ENCODE results near the gene REXO5. TPM values are rescaled to one million over a fixed set of nuclear protein-coding genes. Genes with fewer than 3 reads are reported as not detected.

The REXO5 gene
- total RNA-seq, 4 donors from 2014 or later: 2.2 to 6.9 (median 3.7) TPM

DNA sequence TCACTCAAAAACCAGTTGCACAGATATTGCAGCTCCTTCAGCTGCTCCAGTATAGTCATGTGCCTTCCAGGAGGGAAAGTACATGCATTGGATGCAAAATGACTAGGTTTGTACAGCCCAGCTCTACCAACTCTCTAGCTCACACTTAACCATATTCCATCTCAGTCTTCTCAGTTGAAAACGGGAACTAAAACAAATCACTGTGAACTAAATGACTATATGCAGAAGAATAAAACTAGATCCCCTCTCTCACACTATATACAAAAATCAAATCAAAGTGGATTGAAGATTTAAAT, 69.0 kb downstream of the REXO5 start:
- Histone ChIP-seq H3K27ac (no peak overlapping the region), H3K36me3 (no peaks in the 10 kb centered on the region), H3K4me1 (peaks cover 21 to 88% (median 43%) of the 10 kb centered on the region in 3 donors), H3K9me3 (no peaks in the 10 kb centered on the region), H3K27me3 (no peaks in the 10 kb centered on the region), H3K4me3 (no peak overlapping the region)
- TF ChIP-seq CTCF (IDR thresholded peaks at IDR 0.05): no peak
- TF ChIP-seq EP300 (IDR thresholded peaks at IDR 0.05): no peak
- no peak for TF ChIP-seq POLR2A (IDR thresholded peaks at IDR 0.05)
- TF ChIP-seq POLR2AphosphoS5 (IDR thresholded peaks at IDR 0.05): no peak
- ATAC-seq: no peak
- WGBS, 2 donors (ENCODE audit: low coverage in 1 of 2): 80 to 83% methylated on average over 1 of the region's 1 CpG

DNA sequence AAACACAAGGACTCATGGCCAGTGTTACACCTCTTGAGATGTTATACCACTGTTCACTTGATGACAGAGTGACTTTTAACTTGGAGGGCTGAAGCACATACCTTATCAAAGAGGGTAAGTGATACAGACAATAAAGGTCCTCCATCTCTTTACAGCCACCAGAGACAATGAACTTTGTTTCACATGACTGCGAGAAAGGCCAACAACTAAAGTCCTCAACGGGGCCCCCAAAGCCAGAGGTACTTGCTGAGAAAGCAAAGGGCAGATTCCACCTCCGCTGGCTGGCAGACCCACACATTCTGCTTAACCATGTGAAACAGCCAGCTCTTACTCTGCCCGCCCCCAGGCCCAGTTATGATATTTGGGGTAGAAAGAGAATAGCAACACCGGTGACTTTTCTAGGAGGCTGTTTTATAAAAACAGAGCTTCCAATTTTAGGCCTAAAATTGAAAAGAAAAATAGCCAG, 72.4 kb downstream of the REXO5 start:
- TF ChIP-seq POLR2AphosphoS5 (IDR thresholded peaks at IDR 0.05) (no peak), CTCF (IDR thresholded peaks at IDR 0.05) (no peak), EP300 (IDR thresholded peaks at IDR 0.05) (no peak), POLR2A (IDR thresholded peaks at IDR 0.05) (no peak)

DNA sequence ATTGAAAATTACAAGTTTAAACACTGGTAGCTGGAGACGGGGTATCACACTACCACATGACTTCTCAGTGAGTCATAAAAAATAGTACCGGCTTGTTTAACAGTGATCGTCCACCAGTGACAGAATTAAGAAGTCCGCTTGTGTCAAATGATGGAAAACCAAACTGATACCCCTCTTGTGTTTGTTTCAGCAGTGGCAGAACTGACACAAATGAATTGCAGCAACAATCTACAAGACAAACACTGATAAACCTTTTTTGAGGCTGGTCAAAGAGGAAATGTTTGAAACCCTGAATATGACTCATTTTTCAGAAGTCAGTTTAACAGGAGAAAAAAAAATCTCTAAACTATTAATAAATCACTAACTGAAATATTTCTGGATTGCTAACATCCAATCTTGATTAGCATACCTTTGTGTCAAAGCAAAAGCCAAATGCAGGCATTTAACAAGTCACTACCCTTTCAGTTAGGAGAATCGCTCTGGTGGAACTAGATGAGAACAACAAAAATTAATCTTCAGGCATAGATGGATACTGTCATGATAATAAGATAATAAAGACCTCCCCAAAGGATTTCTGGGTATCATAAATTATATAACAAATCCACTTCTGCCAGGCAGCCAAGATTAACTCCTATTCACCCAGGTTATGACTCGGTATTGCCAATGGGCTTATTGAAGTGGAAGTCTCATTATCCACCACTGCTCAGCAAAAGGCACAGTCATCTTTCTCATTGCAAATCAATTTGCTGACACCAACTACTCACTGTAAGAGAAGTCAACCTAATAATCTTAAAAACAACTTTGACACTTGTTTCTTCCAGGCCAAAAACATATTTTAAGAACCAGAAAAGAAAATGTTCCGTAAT, 73.1 kb downstream of the REXO5 start:
- Histone ChIP-seq H3K4me3 (no peak overlapping the region), H3K27me3 (no peaks in the 10 kb centered on the region), H3K36me3 (no peaks in the 10 kb centered on the region), H3K9me3 (no peaks in the 10 kb centered on the region), H3K27ac (peak overlapping the region; percentile 68 to 73 (median 70)), H3K4me1 (peaks cover 13 to 90% (median 37%) of the 10 kb centered on the region in 3 donors)
- WGBS, 2 donors (ENCODE audit: low coverage in 1 of 2): 7 to 21% methylated on average over 6 to 7 of the region's 7 CpGs
- no peak for ATAC-seq
- TF ChIP-seq POLR2A (IDR thresholded peaks at IDR 0.05) (no peak), POLR2AphosphoS5 (IDR thresholded peaks at IDR 0.05) (no peak), EP300 (IDR thresholded peaks at IDR 0.05) (no peak), CTCF (IDR thresholded peaks at IDR 0.05) (no peak)

More for the DNA sequence above, 72.4 kb downstream of the REXO5 start:
- Histone ChIP-seq H3K27ac (peak overlapping the region; percentile 68 to 73 (median 70)), H3K36me3 (no peaks in the 10 kb centered on the region), H3K27me3 (no peaks in the 10 kb centered on the region), H3K9me3 (no peaks in the 10 kb centered on the region), H3K4me1 (peaks cover 13 to 88% (median 33%) of the 10 kb centered on the region in 3 donors), H3K4me3 (no peak overlapping the region)
- WGBS, 2 donors (ENCODE audit: low coverage in 1 of 2): 63 to 72% methylated on average over 2 to 5 of the region's 5 CpGs
- no peak for ATAC-seq

DNA sequence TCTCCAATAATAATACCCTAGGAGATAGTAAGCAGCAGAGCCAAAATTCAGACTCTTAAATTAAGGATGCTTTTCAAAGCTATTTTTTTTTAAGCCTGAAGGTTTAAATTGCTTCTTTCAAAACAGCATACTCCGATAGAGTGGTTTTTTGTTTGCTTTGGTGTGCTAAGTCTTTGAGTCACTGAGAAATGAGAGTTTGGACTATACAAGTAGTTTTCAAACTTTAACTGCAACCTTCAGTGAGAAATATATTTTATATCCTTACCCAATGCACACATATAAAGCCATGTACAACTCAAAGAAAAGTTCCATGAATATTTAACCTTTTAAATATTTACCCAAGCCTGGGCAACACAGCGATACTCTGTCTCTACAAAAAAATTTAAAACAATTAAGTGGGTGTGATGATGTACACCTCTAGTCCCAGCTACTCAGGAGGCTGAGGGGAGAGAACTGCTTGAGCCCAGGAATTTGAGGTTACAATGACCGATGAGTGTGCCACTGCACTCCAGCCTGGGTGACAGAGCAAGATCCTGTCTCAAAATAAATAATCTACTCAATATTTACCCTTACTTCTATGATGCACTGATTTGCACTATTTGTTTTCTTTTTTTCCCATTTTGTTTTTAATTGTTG, 74.7 kb downstream of the REXO5 start:
- 22 to 59% methylated on average over 3 of the region's 3 CpGs for WGBS, 2 donors (ENCODE audit: low coverage in 1 of 2)
- Histone ChIP-seq H3K27me3 (no peaks in the 10 kb centered on the region), H3K4me3 (no peak overlapping the region), H3K36me3 (no peaks in the 10 kb centered on the region), H3K9me3 (no peaks in the 10 kb centered on the region), H3K27ac (peak overlapping the region; percentile 35 to 73 (median 52)), H3K4me1 (peaks cover 13 to 75% (median 38%) of the 10 kb centered on the region in 3 donors)
- no peak for ATAC-seq
- no peak for TF ChIP-seq POLR2AphosphoS5 (IDR thresholded peaks at IDR 0.05)
- TF ChIP-seq POLR2A (IDR thresholded peaks at IDR 0.05): no peak
- no peak for TF ChIP-seq EP300 (IDR thresholded peaks at IDR 0.05)
- no peak for TF ChIP-seq CTCF (IDR thresholded peaks at IDR 0.05)
